ENCODE data around the gene NRG3.

Gene NRG3

DNA sequence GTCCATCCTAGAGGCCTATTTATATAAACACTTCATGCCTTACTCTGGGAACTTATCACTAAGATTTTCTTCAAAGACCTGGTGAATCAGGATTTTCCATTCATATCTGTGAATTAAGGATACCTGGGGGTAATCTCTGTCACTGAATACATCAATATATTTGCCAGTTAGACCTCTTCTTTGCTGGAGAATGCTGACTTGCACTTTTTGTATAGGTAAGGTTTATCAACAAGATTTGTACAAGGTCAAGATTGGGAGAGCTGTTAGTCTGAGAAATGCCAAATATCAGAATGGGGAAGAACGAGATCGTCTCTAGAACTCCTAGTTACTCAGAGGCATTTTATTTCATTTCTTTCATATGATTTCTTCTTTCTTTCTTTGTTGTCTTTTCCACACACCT, 1060.0 kb downstream of the NRG3 start:
- Histone ChIP-seq H3K9me3 (ENCODE audit: low read length) (no peaks in the 10 kb centered on the region), H3K27ac (ENCODE audit: low read depth, low read length, poor library complexity, severe bottlenecking) (no peak overlapping the region), H3K9ac (ENCODE audit: low read length) (no peak overlapping the region), H4K20me1 (ENCODE audit: insufficient read depth, low read length) (no peaks in the 10 kb centered on the region), H3F3A (ENCODE audit: insufficient read depth, low read length) (no peaks in the 10 kb centered on the region), H2AFZ (ENCODE audit: low read length) (no peak overlapping the region), H3K27me3 (ENCODE audit: insufficient read depth, low read length) (no peaks in the 10 kb centered on the region), H3K79me2 (ENCODE audit: insufficient read depth, low read length) (0 out of 2 replicates have a peak, but pooled peaks cover 5% of the 10 kb centered on the region), H3K4me1 (ENCODE audit: insufficient read depth, low read length, severe bottlenecking) (no peaks in the 10 kb centered on the region), H3K4me3 (ENCODE audit: low read depth, low read length, poor library complexity, severe bottlenecking) (no peak overlapping the region), H3K4me2 (ENCODE audit: low read length) (no peak overlapping the region), H3K9me2 (ENCODE audit: low read depth, low read length) (no peaks in the 10 kb centered on the region), H3K36me3 (ENCODE audit: insufficient read depth, low read length) (no peaks in the 10 kb centered on the region)
- TF ChIP-seq, protein P1, sequence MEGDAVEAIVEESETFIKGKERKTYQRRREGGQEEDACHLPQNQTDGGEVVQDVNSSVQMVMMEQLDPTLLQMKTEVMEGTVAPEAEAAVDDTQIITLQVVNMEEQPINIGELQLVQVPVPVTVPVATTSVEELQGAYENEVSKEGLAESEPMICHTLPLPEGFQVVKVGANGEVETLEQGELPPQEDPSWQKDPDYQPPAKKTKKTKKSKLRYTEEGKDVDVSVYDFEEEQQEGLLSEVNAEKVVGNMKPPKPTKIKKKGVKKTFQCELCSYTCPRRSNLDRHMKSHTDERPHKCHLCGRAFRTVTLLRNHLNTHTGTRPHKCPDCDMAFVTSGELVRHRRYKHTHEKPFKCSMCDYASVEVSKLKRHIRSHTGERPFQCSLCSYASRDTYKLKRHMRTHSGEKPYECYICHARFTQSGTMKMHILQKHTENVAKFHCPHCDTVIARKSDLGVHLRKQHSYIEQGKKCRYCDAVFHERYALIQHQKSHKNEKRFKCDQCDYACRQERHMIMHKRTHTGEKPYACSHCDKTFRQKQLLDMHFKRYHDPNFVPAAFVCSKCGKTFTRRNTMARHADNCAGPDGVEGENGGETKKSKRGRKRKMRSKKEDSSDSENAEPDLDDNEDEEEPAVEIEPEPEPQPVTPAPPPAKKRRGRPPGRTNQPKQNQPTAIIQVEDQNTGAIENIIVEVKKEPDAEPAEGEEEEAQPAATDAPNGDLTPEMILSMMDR (IDR thresholded peaks at IDR 0.05; ENCODE audit: low read length), result no peak
- TF ChIP-seq EZH2 (IDR thresholded peaks at IDR 0.05; ENCODE audit: borderline replicate concordance, low read length), result no peak

DNA sequence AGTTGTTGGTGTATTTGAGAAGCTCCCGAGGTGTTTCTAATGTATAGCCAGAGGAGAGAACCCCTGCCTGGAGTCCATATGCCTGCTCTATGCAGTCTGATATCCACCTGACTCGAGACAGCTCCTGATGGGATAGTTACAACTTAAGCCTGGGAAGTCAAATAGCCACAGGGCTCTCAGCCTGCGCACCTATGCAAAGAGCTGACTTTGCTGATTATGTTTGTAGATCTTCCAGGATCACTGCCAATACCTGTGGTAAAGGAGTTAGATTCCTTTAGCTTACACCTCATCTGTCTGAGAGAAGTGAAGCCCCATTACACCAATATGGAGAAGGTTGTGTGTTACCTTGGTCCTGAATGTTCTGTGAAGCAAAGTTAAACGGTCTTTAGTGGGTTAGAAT, 1063.3 kb downstream of the NRG3 start:
- H3K4me1 ChIP-seq (ENCODE audit: insufficient read depth, low read length, severe bottlenecking), result peaks cover 14% of the 10 kb centered on the region
- H3K27me3 ChIP-seq (ENCODE audit: insufficient read depth, low read length), result no peaks in the 10 kb centered on the region
- no peak overlapping the region for H3K27ac ChIP-seq (ENCODE audit: low read depth, low read length, poor library complexity, severe bottlenecking)
- no peak overlapping the region for H3K9ac ChIP-seq (ENCODE audit: low read length)
- H3K9me2 ChIP-seq (ENCODE audit: low read depth, low read length), result no peaks in the 10 kb centered on the region
- TF ChIP-seq, protein P1 (IDR thresholded peaks at IDR 0.05; ENCODE audit: low read length), result no peak
- no peak for TF ChIP-seq EZH2 (IDR thresholded peaks at IDR 0.05; ENCODE audit: borderline replicate concordance, low read length)
- H2AFZ ChIP-seq (ENCODE audit: low read length), result no peak overlapping the region
- no peaks in the 10 kb centered on the region for H3F3A ChIP-seq (ENCODE audit: insufficient read depth, low read length)
- no peak overlapping the region for H3K4me2 ChIP-seq (ENCODE audit: low read length)
- H3K4me3 ChIP-seq (ENCODE audit: low read depth, low read length, poor library complexity, severe bottlenecking), result no peak overlapping the region
- H3K36me3 ChIP-seq (ENCODE audit: insufficient read depth, low read length), result peaks cover 3% of the 10 kb centered on the region; the same call in 1 of the 2 replicates
- no peaks in the 10 kb centered on the region for H4K20me1 ChIP-seq (ENCODE audit: insufficient read depth, low read length)
- no peaks in the 10 kb centered on the region for H3K9me3 ChIP-seq (ENCODE audit: low read length)
- 0 out of 2 replicates have a peak, but pooled peaks cover 5% of the 10 kb centered on the region for H3K79me2 ChIP-seq (ENCODE audit: insufficient read depth, low read length)

DNA sequence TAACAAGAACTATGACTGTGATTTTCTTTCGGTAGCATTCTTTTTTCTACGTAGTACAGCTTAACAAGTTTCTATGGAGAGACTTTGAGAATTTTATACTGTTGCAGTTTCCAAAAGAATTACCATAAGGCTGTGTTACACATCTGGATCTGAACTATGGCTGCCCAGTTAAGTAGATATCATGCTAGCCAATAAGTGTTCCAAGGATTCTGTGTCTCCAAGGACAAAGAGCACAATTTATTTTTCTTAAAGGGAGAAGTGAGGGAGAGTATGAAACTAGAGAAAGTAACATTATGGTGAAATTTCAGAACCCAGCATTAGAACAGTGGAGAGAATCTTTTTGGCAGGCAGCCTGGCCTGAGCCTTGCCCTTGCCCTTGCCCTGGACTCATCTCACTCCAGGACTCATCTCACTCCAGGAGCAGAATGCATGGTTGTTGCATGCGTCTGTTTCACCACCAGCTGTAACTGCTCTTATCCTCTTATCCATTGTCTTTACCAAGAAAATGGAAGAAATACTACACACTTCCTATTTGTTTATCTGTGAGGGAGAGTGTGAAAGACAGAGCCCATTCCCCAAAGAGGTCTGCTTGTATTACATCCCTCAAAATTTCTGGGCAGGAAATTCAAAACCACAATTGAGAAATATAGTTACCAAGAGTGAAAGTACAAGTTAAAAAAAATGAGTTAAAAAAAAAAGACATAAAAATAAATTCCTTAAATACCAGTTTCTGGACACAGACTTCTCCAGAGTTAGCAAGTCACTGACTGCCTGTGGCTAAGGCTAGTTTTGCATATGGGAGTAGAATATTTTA, 1067.5 kb downstream of the NRG3 start:
- no peaks in the 10 kb centered on the region for H3K9me2 ChIP-seq (ENCODE audit: low read depth, low read length)
- no peaks in the 10 kb centered on the region for H3F3A ChIP-seq (ENCODE audit: insufficient read depth, low read length)
- no peaks in the 10 kb centered on the region for H4K20me1 ChIP-seq (ENCODE audit: insufficient read depth, low read length)
- no peak overlapping the region for H3K9ac ChIP-seq (ENCODE audit: low read length)
- no peaks in the 10 kb centered on the region for H3K27me3 ChIP-seq (ENCODE audit: insufficient read depth, low read length)
- H3K4me3 ChIP-seq (ENCODE audit: low read depth, low read length, poor library complexity, severe bottlenecking), result no peak overlapping the region
- TF ChIP-seq, protein P1 (IDR thresholded peaks at IDR 0.05; ENCODE audit: low read length), result no peak
- TF ChIP-seq EZH2 (IDR thresholded peaks at IDR 0.05; ENCODE audit: borderline replicate concordance, low read length), result no peak
- 0 out of 2 replicates have a peak, but pooled peaks cover 5% of the 10 kb centered on the region for H3K79me2 ChIP-seq (ENCODE audit: insufficient read depth, low read length)
- H3K36me3 ChIP-seq (ENCODE audit: insufficient read depth, low read length), result peaks cover 13% of the 10 kb centered on the region; the same call in 1 of the 2 replicates
- H2AFZ ChIP-seq (ENCODE audit: low read length), result no peak overlapping the region
- H3K9me3 ChIP-seq (ENCODE audit: low read length), result peaks cover 13% of the 10 kb centered on the region; the same call in 1 of the 2 replicates
- peaks cover 14% of the 10 kb centered on the region for H3K4me1 ChIP-seq (ENCODE audit: insufficient read depth, low read length, severe bottlenecking)
- no peak overlapping the region for H3K27ac ChIP-seq (ENCODE audit: low read depth, low read length, poor library complexity, severe bottlenecking)
- H3K4me2 ChIP-seq (ENCODE audit: low read length), result no peak overlapping the region
